NCI-H2171 treated with DMSO at 0.1 percent for 48 hours (cell line): ENCODE data around the gene HSD3B2.

ENCODE experiments used
- DNase-seq: peaks from one replicate; lab custom pipeline; 2025; lab: John Stamatoyannopoulos, UW

Gene HSD3B2

GRCh38 chr1:119397986-119398385, 17.0 kb upstream of the HSD3B2 start:
- DNase-seq, result no peak

GRCh38 chr1:119404736-119405135, 10.2 kb upstream of the HSD3B2 start:
- no peak for DNase-seq

- DNase-seq, result no peak
These were observed 5.2 kb upstream of the HSD3B2 start for GRCh38 chr1:119409731-119410130.

- DNase-seq, result no peak
These were observed 4.0 kb upstream of the HSD3B2 start for GRCh38 chr1:119410961-119411360.

- no peak for DNase-seq
These were observed 1.2 kb downstream of the HSD3B2 start for GRCh38 chr1:119416006-119416640.

- DNase-seq, result no peak
These were observed 4.2 kb downstream of the HSD3B2 start for GRCh38 chr1:119419109-119419508.

- DNase-seq, result no peak
These were observed 5.7 kb downstream of the HSD3B2 start for GRCh38 chr1:119420638-119421037.

GRCh38 chr1:119422631-119423030, 7.7 kb downstream of the HSD3B2 start:
- DNase-seq, result no peak

- DNase-seq, result no peak
These were observed 14.0 kb downstream of the HSD3B2 start for GRCh38 chr1:119428991-119429390.

- DNase-seq, result no peak
These were observed 14.7 kb downstream of the HSD3B2 start for GRCh38 chr1:119429687-119430086.

- no peak for DNase-seq
These were observed 15.5 kb downstream of the HSD3B2 start for GRCh38 chr1:119430486-119430885.

GRCh38 chr1:119431836-119432235, 16.9 kb downstream of the HSD3B2 start:
- no peak for DNase-seq

GRCh38 chr1:119435052-119435451, 20.1 kb downstream of the HSD3B2 start:
- no peak for DNase-seq

GRCh38 chr1:119438761-119439160, 23.8 kb downstream of the HSD3B2 start:
- no peak for DNase-seq

- no peak for DNase-seq
These were observed 25.9 kb downstream of the HSD3B2 start for GRCh38 chr1:119440721-119441307.

GRCh38 chr1:119442756-119443155, 27.8 kb downstream of the HSD3B2 start:
- DNase-seq, result no peak

- no peak for DNase-seq
These were observed 31.4 kb downstream of the HSD3B2 start for GRCh38 chr1:119446321-119446720.

- DNase-seq, result no peak
These were observed 32.6 kb downstream of the HSD3B2 start for GRCh38 chr1:119447344-119448126.

- no peak for DNase-seq
These were observed 33.2 kb downstream of the HSD3B2 start for GRCh38 chr1:119448127-119448511.

GRCh38 chr1:119449971-119450370, 35.0 kb downstream of the HSD3B2 start:
- no peak for DNase-seq

- no peak for DNase-seq
These were observed 36.2 kb downstream of the HSD3B2 start for GRCh38 chr1:119451158-119451557.

- no peak for DNase-seq
These were observed 37.1 kb downstream of the HSD3B2 start for GRCh38 chr1:119452091-119452490.

GRCh38 chr1:119453021-119453420, 38.1 kb downstream of the HSD3B2 start:
- no peak for DNase-seq
